Measurements from ENCODE around the gene CFI. TPM values are rescaled to one million over a fixed set of nuclear protein-coding genes. Genes with fewer than 3 reads are reported as not detected.

The CFI gene
- total and polyA plus RNA-seq, 2 donors from 2014 or later, result 191 to 248 TPM

- Histone ChIP-seq H3K36me3 (ENCODE audit: control insufficient read depth in 2 of 3, insufficient read depth in 3 of 3, low read length in 3 of 3) (peaks cover 3 to 8% (median 4%) of the 10 kb centered on the region in 3 donors), H3K4me3 (ENCODE audit: low read length in 3 of 3) (no peak overlapping the region), H3K27ac (ENCODE audit: low read depth in 2 of 2, low read length in 2 of 2) (no peak overlapping the region), H3K4me1 (ENCODE audit: control insufficient read depth in 2 of 3, insufficient read depth in 2 of 3, low read depth in 1 of 3, low read length in 3 of 3) (peaks cover 0 to 5% (median 4%) of the 10 kb centered on the region in 3 donors), H3K27me3 (ENCODE audit: control insufficient read depth, insufficient read depth, low read length) (no peaks in the 10 kb centered on the region), H3K9ac (ENCODE audit: low read length in 3 of 3) (no peak overlapping the region), H3K9me3 (ENCODE audit: control insufficient read depth in 2 of 3, insufficient read depth in 1 of 3, low read length in 3 of 3) (no peaks in the 10 kb centered on the region)
- intact Hi-C loops (cut with DNase I), result loop anchor here (10.0 kb wide), 1 partner anchor 96 kb away; the partner anchor contains the start of gene CFI
- no peak for TF ChIP-seq CTCF (IDR thresholded peaks at IDR 0.05; ENCODE audit: borderline replicate concordance, extremely low read depth, insufficient read depth)
- FAIRE-seq, result no peak
- DNase-seq, result no peak
These were observed 93.4 kb downstream of the CFI start for GRCh38 chr4:109708435-109708834.

DNA sequence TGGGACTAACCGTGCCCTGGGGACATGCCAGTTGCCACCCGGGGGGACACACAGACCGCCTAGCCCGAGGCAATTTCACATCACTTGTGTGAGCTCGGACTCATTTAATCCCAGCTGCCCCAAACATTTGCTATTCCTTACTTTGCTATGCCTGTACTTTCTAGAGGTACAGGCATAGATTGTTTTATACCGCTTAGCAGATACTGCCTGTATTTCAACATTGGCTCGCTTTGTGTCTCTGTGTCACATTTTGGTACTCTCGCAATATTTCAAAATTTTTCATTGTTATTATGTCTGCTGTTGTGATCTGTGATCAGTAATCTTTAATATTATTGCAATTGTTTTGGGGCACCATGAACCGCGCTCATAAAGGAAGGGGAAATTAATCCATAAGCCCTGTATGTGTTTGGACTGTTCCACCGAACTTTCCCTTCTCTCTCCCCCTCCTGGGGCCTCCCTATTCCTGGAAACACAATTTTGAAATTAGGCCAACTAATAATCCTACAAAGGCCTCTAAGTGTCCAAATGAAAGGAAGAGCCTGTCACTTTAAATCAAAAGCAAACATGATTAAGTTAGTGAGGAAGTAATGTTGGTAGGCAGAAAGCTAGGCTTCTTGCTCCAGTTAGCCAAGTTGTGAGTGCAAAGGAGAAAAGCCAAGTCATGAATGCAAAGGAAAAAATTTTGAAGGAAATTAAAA lies 98.0 kb downstream of the CFI start:
- Histone ChIP-seq H3K4me1 (ENCODE audit: control insufficient read depth in 2 of 3, insufficient read depth in 2 of 3, low read depth in 1 of 3, low read length in 3 of 3) (peaks cover 0 to 14% (median 8%) of the 10 kb centered on the region in 3 donors), H3K27ac (ENCODE audit: low read depth in 2 of 2, low read length in 2 of 2) (peak overlapping the region; percentile 78 to 83), H3K36me3 (ENCODE audit: control insufficient read depth in 2 of 3, insufficient read depth in 3 of 3, low read length in 3 of 3) (peaks cover 0 to 3% (median 0%) of the 10 kb centered on the region in 3 donors), H3K9ac (ENCODE audit: low read length in 3 of 3) (peak overlapping the region; percentile 29 to 74 (median 43)), H3K9me3 (ENCODE audit: control insufficient read depth in 2 of 3, insufficient read depth in 1 of 3, low read length in 3 of 3) (no peaks in the 10 kb centered on the region), H3K27me3 (ENCODE audit: control insufficient read depth, insufficient read depth, low read length) (no peaks in the 10 kb centered on the region), H3K4me3 (ENCODE audit: low read length in 3 of 3) (peak overlapping the region; percentile 71 to 79 (median 75))
- intact Hi-C loops (cut with DNase I), result loop anchor here (10.0 kb wide), 1 partner anchor 101 kb away; the partner anchor contains the start of gene CFI
- FAIRE-seq (no peak), DNase-seq (peak in 2 of 5 donors; percentile 59 to 72)
- TF ChIP-seq CTCF (IDR thresholded peaks at IDR 0.05; ENCODE audit: borderline replicate concordance, extremely low read depth, insufficient read depth), result no peak

DNA sequence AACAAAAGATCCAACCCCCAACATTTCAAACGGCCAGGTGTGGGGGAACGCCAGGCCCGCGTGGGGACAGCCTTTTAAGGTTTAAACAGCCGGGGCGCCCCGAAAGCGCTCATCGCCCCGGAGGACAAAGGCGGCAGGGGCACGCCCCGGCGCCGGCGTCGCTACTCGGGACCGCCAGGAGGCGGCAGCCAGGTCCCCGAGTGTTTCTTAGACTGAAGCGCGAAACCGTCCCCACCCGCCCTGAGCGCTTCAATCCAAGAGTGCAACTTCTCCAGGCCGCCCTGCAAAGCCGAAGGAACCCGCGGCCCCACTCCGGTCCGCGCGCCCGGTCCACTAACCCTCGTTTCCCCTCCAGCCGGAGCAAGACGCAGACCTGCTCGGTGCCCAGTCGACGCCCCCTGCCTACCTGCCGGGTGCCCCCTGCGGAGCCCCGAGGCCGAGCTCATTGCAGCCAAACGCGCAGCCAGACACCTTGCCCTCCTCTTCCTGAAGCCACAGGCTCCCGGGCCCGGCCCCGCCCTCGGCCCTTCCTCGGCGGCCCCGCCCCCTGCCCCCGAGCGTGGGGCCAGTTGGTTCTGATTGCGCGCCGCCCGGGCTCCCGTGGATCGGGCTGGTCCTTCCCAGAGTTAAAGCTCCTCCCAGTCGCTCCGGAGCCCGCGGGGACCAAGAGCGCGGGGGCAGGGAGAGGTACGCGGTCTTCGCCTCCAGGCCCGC lies 98.7 kb downstream of the CFI start, which contains the start of gene CASP6:
TSS of gene CASP6 (minus strand) at position 496 of the 714 bp plus-strand sequence. CDS start at position 446, 50 bp downstream.
- Histone ChIP-seq H3K27me3 (ENCODE audit: control insufficient read depth, insufficient read depth, low read length) (no peaks in the 10 kb centered on the region), H3K9me3 (ENCODE audit: control insufficient read depth in 2 of 3, insufficient read depth in 1 of 3, low read length in 3 of 3) (no peaks in the 10 kb centered on the region), H3K27ac (ENCODE audit: low read depth in 2 of 2, low read length in 2 of 2) (peak within 1 kb of the TSS; percentile 78 to 83), H3K4me3 (ENCODE audit: low read length in 3 of 3) (peak within 1 kb of the TSS; percentile 75 to 79 (median 75)), H3K36me3 (ENCODE audit: control insufficient read depth in 2 of 3, insufficient read depth in 3 of 3, low read length in 3 of 3) (peaks cover 0 to 3% (median 0%) of the 10 kb centered on the region in 3 donors), H3K4me1 (ENCODE audit: control insufficient read depth in 2 of 3, insufficient read depth in 2 of 3, low read depth in 1 of 3, low read length in 3 of 3) (peaks cover 0 to 14% (median 8%) of the 10 kb centered on the region in 3 donors), H3K9ac (ENCODE audit: low read length in 3 of 3) (peak within 1 kb of the TSS; percentile 29 to 74 (median 43))
- intact Hi-C loops (cut with DNase I), result loop anchor here (10.0 kb wide), 1 partner anchor 102 kb away; the partner anchor contains the start of gene CFI
- peak; percentile 51 for TF ChIP-seq CTCF (IDR thresholded peaks at IDR 0.05; ENCODE audit: borderline replicate concordance, extremely low read depth, insufficient read depth)
- DNase-seq, result peak; percentile 86 to 95 (median 91)
- FAIRE-seq, result no peak
